Hematopoietic multipotent progenitor cell treated with erythropoietin and hydrocortisone succinate and interleukin-3 and kit ligand, for 15 days (in vitro differentiated cells): Measurements from ENCODE around the gene BPTF.
"Not testable (repeated sequence)": the region's sequence is repeated elsewhere in the genome, so short reads cannot be mapped to it uniquely, and the experiment has no call there.

Experiments used
- DNase-seq: peaks from one replicate; pipeline ENCODE4 v3.0.0-alpha.2; 2015; ENCODE audit warnings: low spot score

BPTF gene

DNA sequence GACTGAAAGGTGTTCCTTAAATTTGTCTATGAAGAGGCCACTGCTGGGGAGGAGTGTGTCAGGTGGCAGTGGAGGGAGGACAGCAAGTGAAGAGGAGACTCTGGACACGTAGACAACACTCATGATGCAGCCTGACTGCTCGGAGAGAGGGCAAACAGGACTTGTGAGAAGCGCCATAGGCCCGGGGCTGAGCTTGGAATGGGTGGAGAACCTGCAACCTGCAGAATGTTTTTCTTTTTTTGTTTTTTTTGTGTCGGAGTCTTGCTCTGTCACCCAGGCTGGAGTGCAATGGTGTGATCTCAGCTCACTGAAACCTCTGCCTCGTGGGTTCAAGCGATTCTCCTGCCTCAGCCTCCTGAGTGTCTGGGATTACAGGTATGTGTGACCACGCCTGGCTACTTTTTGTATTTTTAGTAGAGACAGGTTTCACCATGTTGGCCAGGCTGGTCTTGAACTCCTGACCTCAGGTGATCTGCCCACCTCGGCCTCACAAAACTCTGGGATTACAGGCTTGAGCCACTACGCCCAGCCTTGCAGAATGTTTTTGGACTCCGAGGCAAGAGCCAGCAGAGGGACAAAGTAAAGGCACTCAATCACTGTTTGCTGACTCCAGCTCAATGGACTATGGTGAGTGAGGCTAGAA lies 189.9 kb downstream of the BPTF start:
- no peak for DNase-seq

DNA sequence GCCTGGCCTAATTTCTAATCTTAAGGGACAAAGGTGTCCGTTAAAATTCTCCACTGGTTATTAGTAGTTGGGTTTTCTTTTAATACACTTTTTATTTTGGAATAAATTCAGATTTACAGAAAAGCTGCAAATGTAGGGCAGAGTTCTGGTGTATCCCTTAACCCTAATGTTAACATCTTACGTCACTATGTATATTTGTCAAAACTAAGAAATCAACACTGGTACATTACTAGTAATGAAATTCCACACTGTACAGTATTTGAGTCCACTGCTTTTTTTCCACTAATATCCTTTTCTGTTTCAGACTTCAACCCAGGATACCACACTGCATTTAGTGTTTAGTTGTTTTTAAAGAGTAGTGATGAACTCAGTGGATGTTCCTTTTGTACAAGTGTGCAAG lies 191.5 kb downstream of the BPTF start:
- no peak for DNase-seq

DNA sequence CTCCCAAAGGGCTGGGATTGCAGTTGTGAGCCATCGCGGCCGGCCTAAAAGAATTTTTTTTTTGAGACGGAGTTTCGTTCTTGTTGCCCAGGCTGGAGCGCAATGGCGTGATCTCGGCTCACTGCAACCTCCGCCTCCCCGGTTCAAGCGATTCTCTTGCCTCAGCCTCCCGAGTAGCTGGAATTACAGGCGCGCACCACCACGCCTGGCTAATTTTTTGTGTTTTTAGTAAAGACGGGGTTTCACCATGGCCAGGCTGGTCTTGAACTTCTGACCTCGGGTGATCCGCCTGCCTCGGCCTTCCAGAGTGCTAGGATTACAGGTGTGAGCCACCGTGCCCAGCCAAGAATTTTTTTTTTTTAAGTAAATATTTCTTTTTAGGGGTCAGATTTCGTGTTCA lies 193.2 kb downstream of the BPTF start:
- DNase-seq = not testable (repeated sequence)

DNA sequence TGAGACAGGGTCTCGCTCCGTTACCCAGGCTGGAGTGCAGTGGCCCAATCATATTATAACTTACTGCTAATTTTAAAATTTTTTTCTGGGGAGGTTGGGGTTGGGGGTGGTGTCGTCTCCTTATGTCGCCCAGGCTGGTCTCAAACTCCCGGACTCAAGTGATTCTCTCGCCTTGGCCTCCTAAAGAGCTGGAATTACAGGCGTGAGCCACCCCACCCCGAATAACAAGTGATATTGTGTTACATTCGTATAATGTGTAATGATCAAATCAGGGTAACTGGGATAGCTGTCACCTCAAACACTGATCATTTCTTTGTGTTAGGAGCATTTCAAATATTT lies 194.0 kb downstream of the BPTF start:
- DNase-seq = no peak

DNA sequence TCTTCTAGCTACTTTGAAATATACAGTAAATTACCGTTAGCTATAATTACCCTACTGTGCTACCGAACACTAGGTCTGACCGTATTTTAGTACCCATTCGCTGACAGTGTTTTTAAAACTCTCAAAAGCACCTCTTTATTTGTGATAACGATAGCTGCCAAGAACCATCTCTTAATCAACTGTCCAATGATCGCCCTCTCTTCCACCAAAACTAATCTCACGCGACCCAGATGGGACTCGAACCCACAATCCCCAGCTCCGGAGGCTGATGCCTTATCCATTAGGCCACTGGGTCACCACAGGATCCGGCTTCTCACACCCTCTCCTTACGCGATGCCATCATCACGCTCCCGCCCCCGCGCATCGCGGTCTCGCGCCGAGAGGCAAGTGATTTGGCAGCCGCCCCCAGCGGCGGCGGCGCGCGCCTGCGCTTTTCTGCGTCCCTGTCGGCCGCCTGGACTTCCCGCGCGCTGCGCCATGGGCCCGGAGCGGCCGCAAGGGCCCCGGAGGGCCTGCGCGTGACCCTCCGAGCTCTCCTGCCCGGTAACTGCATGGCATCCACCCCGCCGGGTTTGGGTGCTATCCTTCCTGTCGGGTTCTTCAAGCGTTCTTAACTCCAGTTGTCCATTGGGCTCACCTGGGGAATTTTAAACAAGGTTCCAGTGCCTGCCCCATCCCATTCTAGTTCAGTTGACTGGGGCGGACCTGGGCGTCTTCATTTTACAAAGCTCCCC lies 194.5 kb downstream of the BPTF start:
- peak; percentile 94 for DNase-seq

DNA sequence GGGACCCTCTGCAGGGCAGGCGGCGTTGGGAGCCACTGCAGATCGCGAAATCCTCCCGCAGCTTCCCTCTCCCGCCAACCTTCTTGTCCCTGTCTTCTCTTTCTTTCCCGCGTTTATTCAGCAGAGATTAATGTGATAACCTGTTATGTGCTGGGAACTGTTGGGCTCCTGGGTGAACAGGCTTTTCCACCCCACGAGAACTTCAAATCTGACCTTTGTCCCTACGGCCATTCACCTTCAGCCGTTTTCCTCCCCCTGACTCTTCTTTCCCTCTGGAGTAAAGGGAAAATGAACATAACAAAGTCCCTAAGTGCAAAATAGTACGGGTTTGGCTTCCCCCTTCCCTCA lies 195.1 kb downstream of the BPTF start:
- no peak for DNase-seq

DNA sequence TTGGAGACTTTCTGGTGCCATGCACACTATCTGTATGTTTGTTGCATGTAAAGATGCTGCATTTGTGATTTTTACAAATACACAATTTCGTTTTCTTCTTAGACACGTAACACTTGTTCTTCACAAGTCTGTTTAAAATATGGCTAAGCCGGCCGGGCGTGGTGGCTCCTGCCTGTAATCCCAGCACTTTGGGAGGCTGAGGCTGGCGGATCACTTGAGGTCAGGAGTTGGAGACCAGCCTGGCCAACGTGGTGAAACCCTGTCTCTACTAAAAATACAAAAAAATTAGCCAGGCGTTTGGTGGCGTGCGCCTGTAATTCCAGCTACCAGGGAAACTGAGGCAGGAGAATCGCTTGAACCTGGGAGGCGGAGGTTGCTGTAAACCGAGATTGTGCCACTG lies 195.5 kb downstream of the BPTF start:
- not testable (repeated sequence) for DNase-seq

DNA sequence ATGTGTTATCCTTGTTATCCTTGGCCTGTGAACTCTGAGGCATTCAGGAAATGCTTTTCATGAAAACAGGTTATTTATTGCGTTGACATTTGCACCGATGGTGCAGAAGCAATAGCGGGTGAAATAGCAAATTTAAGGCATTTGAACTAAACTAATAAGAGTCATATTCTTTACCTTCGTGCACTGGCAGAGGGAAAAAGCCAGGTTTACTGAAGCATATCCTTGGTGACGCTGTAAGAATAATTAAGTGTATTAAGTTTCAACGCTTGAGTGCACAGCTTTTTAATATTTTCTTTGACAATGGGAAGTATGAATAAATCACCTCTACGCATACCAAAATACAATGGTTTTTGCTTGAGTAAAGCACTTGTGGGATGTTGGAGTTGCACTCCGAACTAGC lies 196.7 kb downstream of the BPTF start:
- no peak for DNase-seq

DNA sequence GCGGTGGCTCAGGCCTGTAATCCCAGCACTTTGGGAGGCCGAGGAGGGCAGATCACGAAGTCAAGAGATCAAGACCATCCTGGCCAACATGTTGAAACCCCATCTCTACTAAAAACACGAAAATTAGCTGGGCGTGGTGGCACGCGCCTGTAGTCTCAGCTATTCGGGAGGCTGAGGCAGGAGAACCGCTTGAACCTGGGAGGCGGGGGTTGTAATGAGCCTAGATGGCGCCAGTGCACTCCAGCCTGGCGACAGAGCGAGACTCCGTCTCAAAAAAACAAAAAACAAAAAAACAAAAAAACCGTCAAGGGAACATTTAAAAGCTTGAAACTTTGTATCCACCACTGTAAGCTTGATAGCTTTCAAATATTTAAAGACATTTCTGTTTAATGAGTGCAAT lies 197.2 kb downstream of the BPTF start:
- not testable (repeated sequence) for DNase-seq

DNA sequence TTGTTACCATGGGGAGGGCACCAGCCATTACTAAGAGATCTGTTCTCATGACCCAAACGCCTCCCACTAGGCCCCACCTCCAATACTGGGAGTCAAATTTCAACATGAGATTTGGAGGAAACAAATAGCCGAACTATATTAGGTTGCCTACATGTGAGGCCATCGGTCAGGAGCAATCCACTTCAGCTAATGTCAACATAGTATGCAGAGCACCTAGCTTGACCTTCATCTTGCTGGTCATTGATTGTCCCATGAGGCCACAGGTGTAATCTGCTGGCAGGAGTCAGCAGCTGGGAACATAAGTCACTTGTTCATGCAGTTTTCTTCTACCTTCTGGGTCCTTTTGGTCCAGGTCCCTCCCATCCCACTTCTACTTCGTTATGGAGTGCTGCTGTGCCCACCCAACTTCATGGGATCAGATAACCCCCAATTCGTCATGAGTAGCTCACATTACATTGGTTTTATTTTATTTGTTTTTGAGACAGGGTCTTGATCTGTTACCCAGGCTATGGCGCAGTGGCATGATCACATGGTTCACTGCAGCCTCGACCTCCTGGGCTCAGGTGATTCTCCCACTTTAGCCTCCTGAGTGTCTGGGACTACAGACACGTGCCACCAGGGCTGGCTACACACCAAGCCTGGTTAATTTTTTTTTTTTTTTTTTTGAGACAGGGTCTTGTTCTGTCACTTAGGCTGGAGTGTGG lies 204.4 kb downstream of the BPTF start:
- DNase-seq = no peak
